NCI-H187 (cell line): ENCODE results near the gene PER2.
"Not testable (repeated sequence)": the region's sequence is repeated elsewhere in the genome, so short reads cannot be mapped to it uniquely, and the experiment has no call there.

Experiments
- DNase-seq, 2 experiments: peaks; one replicate each; lab custom pipeline; 2025; lab: John Stamatoyannopoulos, UW

PER2 gene

DNA sequence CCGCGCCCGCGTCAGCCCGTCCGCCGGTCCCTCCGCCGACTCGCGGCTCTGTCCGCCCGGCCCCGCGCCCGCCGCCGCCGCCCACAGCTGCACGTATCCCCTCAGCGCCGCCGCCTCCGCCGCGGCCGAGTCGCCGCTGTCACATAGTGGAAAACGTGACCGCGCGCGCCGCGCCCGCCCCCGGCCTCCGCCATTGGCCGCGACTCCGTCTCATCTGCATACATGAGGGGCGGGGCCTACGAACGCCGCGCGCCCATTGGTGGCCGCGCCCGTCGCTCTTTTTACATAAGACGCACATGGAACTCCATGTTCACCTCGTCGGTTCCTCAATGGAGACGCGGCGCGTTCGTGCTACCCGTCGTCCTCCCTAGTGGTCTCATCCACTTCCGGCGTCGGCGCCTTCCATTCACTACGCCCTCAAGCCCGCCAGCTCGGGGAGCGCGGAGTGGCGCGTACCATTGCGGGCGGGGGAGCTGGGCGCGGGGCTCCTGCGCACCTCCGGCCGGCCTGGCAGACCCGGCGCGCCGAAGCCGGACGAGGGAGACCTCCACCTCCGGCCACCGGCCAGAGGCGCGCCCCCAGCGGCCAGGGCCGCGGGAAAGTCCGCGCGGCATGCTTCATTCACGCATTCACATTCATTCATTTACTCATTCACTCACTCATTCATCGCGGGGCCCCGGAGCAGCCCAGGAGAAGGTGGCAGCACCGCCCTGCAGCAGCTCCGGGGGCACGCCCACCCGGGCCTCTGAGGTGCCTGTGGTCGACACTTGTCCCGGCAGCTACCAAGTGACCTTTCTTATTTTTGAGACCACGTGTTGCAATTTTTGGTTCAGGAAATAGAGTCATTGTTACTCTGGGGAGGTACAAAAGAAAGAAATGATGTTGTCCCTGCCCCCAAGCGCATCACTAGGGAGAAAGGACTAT, 502 bp upstream of the PER2 start:
- peak; percentile 89 to 90 for DNase-seq

DNA sequence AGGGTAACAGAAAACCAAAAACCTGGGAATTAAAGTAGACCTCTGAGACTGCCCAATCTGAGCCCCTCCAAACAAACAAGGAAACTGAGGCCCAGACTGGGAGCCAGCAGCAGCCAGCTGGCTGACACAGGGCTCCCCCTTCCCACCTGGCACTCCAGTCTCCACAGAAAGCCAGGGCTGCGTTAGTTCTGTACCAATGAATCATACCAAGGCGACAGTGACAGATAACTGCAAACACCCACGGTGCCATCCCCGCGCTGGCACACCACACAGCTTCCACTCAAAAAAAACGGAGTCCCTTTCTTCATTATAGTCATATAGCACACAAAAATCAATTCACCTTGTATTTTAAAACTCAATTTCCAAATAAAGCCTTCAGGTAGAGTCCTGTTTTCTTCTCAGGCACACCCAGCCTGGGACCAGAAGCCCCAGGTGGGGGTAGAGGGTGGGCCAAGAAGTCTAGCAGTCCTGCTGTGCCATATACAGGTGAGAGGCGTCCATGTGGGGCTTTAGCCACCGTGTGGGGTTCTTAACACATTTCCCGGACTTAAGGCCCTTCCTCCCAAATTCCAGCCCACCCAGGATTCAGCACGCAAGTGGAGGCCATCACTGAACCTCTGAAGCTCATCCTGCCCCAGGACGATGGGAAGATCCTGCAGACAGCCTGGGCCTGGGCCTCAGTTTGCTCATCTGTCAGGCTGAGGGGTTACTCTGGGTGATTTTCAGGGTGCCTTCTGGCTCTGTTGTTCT, 1.2 kb downstream of the PER2 start:
- DNase-seq: no peak

DNA sequence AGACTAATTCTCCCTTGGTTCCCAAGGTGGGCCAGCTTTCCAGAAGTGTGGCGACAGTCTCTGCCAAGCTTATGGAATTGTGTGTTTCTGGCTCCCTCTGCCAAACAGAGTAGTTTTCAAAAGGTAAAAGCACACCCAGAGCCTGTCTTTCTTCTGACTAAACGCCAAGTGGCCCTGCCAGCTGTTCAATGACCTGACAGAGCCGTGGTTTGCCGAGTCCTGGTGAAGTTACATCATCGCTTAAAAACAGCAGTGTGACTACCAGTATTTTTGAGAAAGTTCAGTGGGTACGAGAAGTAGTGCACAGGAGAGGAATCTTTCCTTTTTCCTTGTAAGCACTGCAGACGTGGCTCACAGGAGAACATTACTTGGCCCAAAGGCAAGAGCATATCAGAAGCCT, 1.9 kb downstream of the PER2 start:
- DNase-seq: no peak

DNA sequence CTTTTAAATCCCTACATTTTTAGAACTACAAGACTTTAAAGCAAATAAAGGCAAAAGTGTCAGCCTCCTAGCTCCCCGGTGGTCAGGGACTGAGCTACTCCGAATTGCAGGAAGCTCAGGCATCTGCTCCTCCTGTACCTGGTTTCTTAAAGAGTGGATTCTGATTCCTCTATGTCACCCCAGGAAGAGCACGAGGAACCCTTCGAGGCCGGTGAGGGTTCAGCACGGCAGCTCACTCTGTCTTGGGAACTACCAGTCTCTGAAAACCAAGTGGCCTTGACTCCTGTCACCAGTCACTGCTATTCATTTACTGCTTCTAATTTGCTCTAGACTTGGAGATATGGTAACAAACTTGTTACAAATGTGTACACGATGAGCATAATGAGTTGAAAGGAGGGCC, 2.3 kb downstream of the PER2 start:
- DNase-seq: no peak

DNA sequence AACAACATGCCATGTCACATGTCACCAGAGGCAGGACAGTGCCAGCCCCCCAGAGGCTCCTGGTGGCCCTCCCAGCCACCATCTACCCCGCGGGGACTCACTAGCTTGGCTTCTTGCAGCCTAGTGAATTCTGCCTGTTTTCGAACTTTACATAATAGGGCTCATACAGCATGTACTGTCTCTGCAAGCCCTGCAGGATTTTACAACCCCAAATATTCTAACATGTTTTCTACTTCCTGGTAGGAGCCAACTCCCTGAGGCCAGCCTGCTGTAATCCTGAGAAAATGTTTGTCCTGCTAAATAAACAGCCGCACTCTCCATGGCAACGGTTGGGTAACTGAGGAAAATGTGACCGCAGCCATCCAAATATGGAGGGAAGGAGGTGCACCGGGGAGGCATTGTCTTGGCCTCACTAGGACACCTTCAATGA, 2.7 kb downstream of the PER2 start:
- DNase-seq: no peak

DNA sequence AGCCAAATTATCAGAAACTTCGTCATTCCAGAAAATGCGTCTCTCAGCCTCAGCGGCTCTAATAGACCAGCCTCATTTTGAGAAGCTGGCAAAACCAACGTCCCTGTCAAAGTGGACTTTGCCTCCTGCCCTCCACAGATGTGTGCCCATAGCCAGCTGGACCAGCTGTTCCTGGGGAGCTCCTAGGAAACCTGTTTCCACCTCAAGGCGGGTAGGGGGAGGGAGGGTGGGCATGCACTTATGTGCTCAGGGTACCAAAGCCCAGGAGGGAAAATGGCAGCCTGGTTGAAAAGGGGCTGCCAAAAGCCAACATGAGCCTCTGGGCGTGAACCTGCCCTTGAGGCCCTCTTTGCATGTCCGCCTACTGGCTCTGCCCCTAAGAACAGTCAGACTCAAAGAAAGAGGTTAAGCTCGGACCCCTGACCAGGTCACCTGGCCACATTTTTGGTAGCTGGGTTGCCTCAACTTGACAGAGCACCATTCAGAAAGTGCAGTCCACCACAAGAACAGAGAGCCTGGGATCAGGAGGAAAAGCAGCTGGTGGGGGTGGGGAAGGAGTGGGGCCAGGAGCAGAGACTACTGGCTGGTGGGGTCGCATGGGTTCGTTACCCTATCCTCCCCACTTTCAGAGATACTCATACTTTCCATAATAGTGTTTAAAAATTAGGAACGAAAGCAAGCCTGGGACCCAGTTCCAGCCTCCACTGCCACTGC, 3.5 kb downstream of the PER2 start:
- no peak for DNase-seq

DNA sequence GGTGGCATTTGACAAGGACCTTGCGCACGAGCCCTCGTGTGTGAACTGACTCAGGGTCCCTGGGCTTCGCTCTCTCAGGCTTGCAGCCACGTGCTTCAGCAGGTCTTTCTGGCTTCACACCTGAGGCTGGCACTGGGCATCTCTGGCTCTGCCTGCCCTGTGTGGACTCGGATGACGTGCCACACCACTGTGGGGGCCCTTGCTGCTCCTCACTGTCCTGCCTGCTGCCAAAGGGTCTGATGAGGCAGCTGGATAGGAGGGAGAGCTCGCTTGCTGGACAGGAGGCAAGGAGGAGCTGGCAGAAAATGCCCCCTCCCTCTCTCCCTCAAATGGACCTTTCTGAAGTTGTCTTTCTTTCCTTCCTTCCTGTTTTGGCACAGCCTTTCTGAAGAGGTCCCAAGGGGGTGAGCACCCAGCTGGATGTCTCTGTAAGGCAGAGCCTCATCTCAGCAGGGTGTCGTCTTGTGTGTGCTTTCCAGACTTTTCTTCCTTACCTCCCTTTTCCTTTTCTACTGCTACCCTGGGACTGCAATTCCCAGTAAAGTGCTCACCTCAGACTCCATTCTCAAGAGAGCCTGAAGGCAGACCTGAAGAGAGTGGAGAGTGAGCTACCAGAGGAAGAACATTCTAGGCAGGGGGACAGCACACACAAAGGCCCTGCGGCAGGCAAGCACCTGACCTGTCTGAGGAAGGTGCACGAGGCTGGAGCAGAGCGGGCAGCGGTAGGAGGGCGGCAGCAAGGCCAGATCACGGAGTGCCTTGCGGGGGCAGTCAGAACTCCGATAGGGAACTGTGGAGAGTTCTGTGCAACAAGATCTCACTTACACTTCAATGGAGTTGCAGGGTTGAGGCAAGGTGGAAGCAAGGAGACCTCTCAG, 5.3 kb downstream of the PER2 start:
- no peak for DNase-seq

DNA sequence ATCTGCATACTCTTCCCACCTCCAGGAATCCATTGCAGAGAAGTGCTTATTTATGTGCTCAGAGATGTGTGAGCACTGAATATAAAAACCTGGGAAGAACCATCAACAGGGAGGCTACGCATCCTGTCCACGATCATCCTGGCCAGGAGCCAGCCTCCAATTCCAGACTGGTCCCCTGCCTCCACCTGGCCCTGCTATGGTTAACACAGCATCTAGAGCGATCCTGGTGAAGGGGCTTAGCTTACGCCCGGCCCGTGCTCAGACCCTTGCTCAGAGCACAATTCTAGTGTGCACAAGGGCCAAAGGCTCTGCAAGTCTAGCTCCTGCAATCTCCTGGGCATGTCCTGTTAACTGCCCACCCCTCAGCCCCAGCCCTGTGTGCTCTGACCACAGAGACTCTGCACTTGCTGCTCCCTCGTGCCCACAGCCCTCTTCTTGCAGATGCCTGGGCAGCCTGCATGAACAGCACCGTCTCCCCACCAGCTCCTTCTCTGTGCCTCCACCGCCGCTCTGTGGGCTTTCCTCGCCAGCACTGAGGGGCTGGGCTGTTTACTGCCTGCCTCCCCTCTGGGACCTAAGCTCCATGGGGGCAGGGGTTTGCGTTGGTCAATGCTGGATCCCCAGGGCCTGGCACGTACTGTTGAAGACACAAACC, 6.5 kb downstream of the PER2 start:
- no peak for DNase-seq

DNA sequence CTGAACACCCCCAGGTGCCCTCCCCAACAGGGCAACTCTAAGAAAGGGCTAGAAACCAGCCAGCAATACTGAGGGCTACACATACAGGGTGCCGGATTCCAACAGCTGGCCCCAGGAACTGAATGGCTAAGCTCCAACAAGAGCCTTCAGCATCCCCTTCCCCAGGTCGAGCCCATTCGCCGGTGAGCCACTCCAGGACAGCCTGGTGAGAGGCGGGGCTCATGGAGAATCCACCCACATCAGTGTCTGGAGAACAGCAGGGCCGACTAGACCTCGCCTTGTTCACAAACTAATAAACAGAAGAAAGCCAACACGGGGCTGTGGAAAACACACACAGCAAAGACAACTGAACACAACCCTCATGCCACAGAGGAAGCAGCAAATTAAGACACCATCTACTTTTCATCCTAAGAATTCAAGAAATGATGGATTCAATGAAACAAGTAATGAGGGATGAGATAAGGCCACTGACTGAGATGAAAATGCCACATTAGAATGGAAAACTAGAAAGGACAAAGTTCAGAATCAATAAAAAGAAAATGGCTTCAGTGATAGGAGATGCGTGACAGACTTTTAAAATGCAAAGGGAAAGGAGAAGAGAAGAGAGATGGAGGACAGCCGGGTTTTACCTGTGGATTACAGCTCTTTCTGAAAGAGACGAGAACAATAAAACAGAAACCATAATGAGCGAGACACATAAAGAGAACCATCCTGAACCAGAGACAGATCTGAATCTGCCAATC, 8.2 kb downstream of the PER2 start:
- no peak for DNase-seq

DNA sequence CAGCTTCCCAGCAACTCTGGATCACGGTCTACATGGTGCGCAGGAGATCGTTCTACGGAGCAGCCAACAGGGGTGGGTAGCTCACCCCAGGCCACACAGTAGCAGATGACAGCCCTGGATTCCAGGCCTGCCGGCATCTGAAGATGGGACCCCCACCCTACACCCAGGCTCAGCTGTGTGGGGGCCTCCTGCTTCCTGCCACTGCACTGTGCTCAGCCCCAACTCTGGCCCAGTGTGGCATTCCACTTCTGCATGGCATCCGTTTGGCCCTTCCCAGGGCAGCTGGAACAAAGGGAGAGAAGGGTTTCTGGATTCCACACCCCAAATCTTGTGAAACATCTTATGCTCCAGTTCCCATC, 9.1 kb downstream of the PER2 start:
- no peak for DNase-seq

DNA sequence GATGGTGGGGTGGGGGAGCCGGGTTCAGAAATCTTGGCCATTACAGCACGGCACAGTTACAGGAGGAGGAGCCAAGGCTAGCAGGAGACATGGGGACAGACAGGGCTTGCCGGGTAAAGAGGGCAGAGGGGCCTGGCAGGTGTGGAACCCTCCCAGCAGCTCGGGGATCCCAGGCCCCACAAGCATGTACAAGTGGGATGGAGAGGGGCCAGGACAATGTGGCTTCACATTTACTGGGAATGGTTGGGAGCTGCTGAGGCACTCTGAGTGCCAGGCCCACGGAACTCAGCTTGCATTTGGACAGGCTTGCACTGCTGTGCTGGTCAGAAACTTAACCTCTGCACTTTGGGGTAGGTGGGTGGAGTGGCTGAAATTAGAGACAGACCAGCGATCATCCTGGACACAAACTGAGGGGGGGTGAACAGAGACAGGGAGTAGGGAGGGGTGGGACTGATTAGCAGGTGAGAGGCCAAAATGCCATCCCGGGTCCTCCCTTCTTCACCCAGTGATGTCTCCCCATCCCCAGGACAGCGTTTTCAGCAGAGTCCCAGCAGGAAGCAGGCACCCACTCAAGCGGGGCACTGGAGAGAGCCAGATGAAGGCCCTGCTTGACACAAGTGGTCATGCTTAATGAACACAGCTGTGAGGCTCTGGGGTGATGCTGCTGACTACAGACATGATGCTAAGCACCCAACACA, 9.6 kb downstream of the PER2 start:
- no peak for DNase-seq

DNA sequence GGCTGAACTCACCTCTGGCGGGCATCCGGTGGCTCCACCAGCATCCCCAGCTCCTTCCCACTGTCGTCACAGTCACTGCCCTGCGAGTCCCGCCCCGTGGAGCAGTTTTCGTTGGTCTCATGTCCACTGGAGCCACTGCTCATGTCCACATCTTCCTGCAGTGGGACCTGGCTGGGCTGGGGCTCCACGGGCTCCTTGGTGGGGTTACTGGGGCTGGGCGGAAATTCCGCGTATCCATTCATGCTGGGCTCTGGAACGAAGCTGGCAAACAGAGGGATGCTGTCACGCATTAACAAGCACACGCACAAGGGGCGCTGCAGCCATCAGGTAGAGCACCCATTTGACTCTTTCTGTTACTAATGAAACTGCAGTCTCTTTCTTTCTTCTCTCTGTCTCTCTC, 10.7 kb downstream of the PER2 start:
- no peak for DNase-seq

DNA sequence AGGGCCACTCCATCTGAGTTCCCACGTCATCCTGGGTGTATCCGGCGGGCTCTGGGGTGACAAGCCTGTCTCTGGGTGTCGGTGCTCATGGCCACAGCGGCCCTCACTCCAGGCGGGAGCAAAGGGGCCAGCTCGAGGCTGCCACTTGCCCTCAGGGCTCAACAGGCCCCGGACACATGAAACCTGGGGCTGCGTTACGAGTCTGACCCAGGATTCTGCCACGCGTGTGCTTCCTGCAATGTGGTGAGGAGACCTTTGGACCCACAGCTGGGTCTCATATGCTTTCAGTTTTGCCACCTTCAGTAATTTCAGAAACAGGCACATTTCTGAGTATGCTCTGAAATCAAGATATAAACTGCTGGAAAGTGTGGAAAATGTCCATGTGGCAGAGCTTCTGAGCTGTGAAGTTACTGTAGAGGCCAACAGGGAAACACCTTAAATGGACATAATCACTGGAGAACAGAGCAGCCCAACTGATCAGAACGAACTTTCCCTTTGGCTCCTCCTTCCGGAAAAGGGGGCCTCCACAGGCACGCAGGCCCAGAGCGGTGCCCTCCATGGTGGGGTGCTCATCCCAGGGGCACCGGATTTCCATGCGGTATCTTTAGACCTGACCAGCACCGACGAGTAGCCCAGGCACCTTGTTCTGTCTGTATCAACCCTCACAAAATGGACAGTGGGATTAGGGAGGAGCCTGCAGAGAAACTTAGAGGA, 14.1 kb downstream of the PER2 start:
- DNase-seq: no peak

DNA sequence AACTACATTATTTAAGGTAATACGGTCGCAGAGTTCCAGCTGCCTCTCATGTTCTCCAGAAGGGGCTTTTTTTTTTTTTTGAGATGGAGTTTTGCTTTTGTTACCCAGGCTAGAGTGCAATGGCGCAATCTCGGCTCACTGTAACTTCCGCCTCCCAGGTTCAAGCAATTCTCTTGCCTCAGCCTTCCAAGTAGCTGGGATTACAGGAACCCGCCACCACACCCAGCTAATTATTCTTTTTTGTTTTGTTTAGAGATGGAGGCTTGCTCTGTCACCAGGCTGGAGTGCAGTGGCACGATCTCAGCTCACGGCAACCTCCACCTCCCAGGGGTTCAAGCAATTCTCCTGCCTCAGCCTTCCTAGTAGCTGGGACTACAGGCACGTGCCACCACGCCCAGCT, 15.0 kb downstream of the PER2 start:
- not testable (repeated sequence) for DNase-seq

DNA sequence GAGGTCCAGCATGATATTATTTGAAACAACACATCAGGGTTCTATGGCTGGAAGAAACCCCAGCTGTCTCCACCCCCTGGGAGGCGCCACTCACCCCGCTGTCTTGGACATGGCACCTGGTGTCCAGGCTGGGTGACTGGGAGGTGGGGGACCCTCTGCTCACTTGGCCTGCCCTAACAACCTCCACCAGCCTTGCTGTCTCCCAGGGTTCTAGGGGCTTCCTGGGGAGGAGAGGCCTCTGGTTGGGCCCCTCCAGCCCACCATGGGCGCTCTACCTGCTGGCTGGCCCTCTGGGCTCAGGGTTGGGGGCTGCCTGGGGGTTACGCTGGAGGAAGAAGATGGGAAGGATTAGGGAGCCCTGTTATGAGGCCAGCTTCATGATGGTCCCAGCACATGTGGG, 16.3 kb downstream of the PER2 start:
- DNase-seq: no peak

DNA sequence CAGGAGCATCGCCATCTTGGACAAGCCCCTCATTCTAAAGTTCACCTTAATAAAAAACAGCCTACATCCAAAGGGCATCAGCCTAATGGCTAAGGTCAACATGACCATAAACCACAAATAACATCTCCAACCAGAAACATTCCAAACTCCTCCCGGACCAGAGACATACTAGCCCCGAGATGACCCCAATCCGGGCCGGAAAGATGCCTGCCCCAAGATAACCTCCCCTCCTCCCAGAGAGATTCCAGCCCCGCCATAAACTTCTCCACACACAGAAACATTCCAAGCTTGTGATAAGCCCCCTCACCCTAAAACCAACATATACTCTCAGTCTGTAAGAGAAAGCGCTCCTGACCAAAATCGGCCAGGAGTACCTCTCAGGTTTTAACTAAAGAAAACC, 16.7 kb downstream of the PER2 start:
- not testable (repeated sequence) for DNase-seq

DNA sequence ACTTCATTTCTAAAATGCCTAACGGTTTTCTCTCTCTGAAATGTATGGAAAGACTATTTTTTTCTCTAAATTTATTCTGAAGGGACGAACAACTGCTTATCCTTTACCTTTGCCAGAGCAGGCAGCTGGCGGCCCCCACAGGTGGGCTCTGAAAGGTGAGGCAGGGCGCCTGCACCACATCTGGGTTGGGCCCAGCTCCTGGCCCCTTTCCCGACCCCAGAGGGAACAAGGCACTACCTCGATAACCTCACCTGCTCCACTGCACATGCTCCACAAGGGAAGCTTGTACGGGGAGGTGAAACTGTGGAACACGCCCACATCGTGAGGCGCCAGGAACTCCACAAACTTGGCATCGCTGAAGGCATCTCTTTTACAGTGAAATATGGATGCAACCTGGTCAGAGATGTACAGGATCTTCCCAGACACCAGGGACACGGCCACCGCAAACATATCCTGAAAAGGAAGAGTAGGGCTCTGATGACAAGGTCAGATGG, 17.3 kb downstream of the PER2 start:
- DNase-seq: no peak

DNA sequence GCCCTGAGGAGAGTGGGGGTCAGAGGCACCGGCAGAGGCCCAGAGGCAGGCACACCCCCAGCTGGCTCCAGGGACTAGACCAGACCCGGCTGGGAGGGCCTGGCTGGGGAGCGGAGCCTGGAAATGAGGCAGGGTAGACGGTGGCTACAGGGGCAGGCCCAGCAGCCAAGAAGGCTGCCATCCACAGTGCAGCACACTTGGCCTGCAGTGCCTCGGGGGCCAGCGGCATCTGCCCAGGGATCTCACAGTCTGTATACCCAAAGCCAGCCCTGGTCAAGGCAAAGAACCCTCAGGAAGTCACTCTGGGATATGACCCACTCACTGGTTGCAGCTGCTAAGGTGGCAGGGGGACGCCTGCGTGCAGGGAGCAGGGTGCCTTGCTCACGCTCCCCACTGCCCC, 17.8 kb downstream of the PER2 start:
- DNase-seq: no peak

DNA sequence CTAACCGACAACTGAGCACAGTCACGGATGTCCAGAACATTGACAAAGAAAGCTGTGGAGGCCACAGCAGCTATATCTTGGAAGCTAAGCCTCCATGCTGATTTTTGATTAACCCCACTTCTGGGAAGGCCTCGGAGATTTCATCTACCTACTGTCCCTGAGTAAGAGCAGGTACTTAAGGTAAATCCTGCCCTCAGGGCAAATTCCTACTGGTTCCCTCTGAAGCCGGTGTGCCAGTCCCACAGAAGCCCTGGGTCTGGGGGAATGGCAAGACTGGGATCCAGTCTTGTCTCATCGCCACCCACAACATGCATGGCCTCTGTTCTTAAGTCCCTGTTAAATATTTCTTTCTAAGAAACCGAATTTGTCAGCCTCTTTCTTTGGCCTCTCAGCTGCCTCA, 18.7 kb downstream of the PER2 start:
- no peak for DNase-seq
